ENCODE measurements around the gene SFSWAP. TPM values are rescaled to one million over a fixed set of nuclear protein-coding genes. Genes with fewer than 3 reads are reported as not detected.

Gene SFSWAP
- total and polyA plus RNA-seq, 4 donors, result 6.1 to 21.6 (median 10.1) TPM

- Histone ChIP-seq H3K4me3 (ENCODE audit: low read depth in 1 of 3, low read length in 3 of 3) (no peak overlapping the region), H3K4me1 (ENCODE audit: control insufficient read depth in 4 of 4, insufficient read depth in 4 of 4, low read length in 3 of 4) (peaks cover 6 to 15% (median 8%) of the 10 kb centered on the region in 4 donors), H3K36me3 (ENCODE audit: control insufficient read depth in 4 of 4, insufficient read depth in 3 of 4, low read depth in 1 of 4, low read length in 3 of 4) (no peaks in the 10 kb centered on the region), H3K27me3 (ENCODE audit: control insufficient read depth in 4 of 4, insufficient read depth in 4 of 4, low read length in 3 of 4) (peaks cover 0 to 11% (median 5%) of the 10 kb centered on the region in 4 donors), H3K9me3 (ENCODE audit: control insufficient read depth in 4 of 4, low read length in 3 of 4) (no peaks in the 10 kb centered on the region), H3K27ac (ENCODE audit: low read depth in 1 of 2, low read length in 2 of 2) (no peak overlapping the region), H3K9ac (ENCODE audit: low read depth in 1 of 2, low read length in 2 of 2) (no peak overlapping the region)
- no peak for DNase-seq (ENCODE audit: low spot score)
- WGBS, result 65% methylated on average over 20 of the region's 20 CpGs
- TF ChIP-seq ZBTB33 (IDR thresholded peaks at IDR 0.05) (no peak), EGR1 (IDR thresholded peaks at IDR 0.05; ENCODE audit: low read depth in 2 of 2) (no peak), ATF3 (IDR thresholded peaks at IDR 0.05) (no peak), TAF1 (conservative IDR thresholded peaks at IDR 0.05) (no peak), RXRA (IDR thresholded peaks at IDR 0.05) (no peak), JUND (IDR thresholded peaks at IDR 0.05) (no peak), REST (IDR thresholded peaks at IDR 0.05) (no peak), SP1 (IDR thresholded peaks at IDR 0.05) (no peak), FOXA1 (IDR thresholded peaks at IDR 0.05) (no peak), NR2F2 (IDR thresholded peaks at IDR 0.05) (no peak), HNF4A (conservative IDR thresholded peaks at IDR 0.05) (no peak), CTCF (IDR thresholded peaks at IDR 0.05; ENCODE audit: low read depth, low read length, missing input control) (no peak), HNF4G (IDR thresholded peaks at IDR 0.05) (no peak), FOXA2 (IDR thresholded peaks at IDR 0.05) (no peak)
Measured at GRCh38 chr12:131834798-131835615, 124.1 kb downstream of the SFSWAP start.

- WGBS, result 77% methylated on average over 7 of the region's 7 CpGs
- no peaks in the 10 kb centered on the region for H3K36me3 ChIP-seq (ENCODE audit: control insufficient read depth in 4 of 4, insufficient read depth in 3 of 4, low read depth in 1 of 4, low read length in 3 of 4)
- no peak overlapping the region for H3K4me3 ChIP-seq (ENCODE audit: low read depth in 1 of 3, low read length in 3 of 3)
- peaks cover 3 to 8% (median 4%) of the 10 kb centered on the region in 4 donors for H3K4me1 ChIP-seq (ENCODE audit: control insufficient read depth in 4 of 4, insufficient read depth in 4 of 4, low read length in 3 of 4)
- peaks cover 0 to 11% (median 3%) of the 10 kb centered on the region in 4 donors for H3K27me3 ChIP-seq (ENCODE audit: control insufficient read depth in 4 of 4, insufficient read depth in 4 of 4, low read length in 3 of 4)
- H3K9me3 ChIP-seq (ENCODE audit: control insufficient read depth in 4 of 4, low read length in 3 of 4), result no peaks in the 10 kb centered on the region
- no peak overlapping the region for H3K9ac ChIP-seq (ENCODE audit: low read depth in 1 of 2, low read length in 2 of 2)
- no peak overlapping the region for H3K27ac ChIP-seq (ENCODE audit: low read depth in 1 of 2, low read length in 2 of 2)
- no peak for DNase-seq (ENCODE audit: low spot score)
- TF ChIP-seq FOXA2 (IDR thresholded peaks at IDR 0.05) (no peak), MAX (IDR thresholded peaks at IDR 0.05) (no peak), YY1 (IDR thresholded peaks at IDR 0.05) (no peak), NR2F2 (IDR thresholded peaks at IDR 0.05) (no peak), CTCF (IDR thresholded peaks at IDR 0.05; ENCODE audit: low read depth, low read length, missing input control) (no peak), HNF4A (conservative IDR thresholded peaks at IDR 0.05) (no peak), REST (IDR thresholded peaks at IDR 0.05) (no peak), RXRA (IDR thresholded peaks at IDR 0.05) (no peak), HNF4G (IDR thresholded peaks at IDR 0.05) (no peak)
Measured at GRCh38 chr12:131835616-131836171, 124.8 kb downstream of the SFSWAP start.
